Glutamatergic neuron (in vitro differentiated cells): ENCODE data around the gene FAM118A. TPM values are rescaled to one million over a fixed set of nuclear protein-coding genes. Genes with fewer than 3 reads are reported as not detected.

Experiments
- DNase-seq: peaks from one replicate; pipeline ENCODE4 v3.0.0; 2022
- H3K27ac Mint-ChIP-seq: one replicate; pipeline ENCODE4 v1.8.0; 2020; ENCODE audit warnings: mild to moderate bottlenecking, mixed read lengths, inconsistent platforms; ENCODE audit not compliant: unreplicated experiment
- H3K27me3 Mint-ChIP-seq: one replicate; pipeline ENCODE4 v1.8.0; 2020; ENCODE audit warnings: mild to moderate bottlenecking, moderate library complexity, mixed read lengths, inconsistent platforms; ENCODE audit not compliant: unreplicated experiment
- H3K36me3 Mint-ChIP-seq: one replicate; pipeline ENCODE4 v1.8.0; 2020; ENCODE audit warnings: mild to moderate bottlenecking, mixed read lengths, inconsistent platforms; ENCODE audit not compliant: unreplicated experiment
- H3K4me1 Mint-ChIP-seq: one replicate; pipeline ENCODE4 v1.8.0; 2020; ENCODE audit warnings: mild to moderate bottlenecking, low read depth, mixed read lengths, inconsistent platforms; ENCODE audit not compliant: unreplicated experiment
- H3K4me3 Mint-ChIP-seq: one replicate; pipeline ENCODE4 v1.8.0; 2020; ENCODE audit warnings: mild to moderate bottlenecking, mixed read lengths, inconsistent platforms; ENCODE audit not compliant: unreplicated experiment
- H3K9me3 Mint-ChIP-seq: one replicate; pipeline ENCODE4 v1.8.0; 2020; ENCODE audit warnings: mild to moderate bottlenecking, moderate library complexity, mixed read lengths, inconsistent platforms; ENCODE audit not compliant: unreplicated experiment
- CTCF ChIP-seq: fragments of 200-600 bp; sonication (generic); IDR thresholded peaks from one replicate; pipeline ENCODE4 v1.5.0; 2021; ENCODE audit not compliant: partially characterized antibody, unreplicated experiment
- total RNA-seq: library from RNA; stranded (reverse); fragmentation: NEBNext Ultra II Directional; extraction: Animal tissue kit (Norgen Biotek cat#: 25700); gene quantifications from one replicate; pipeline ENCODE4 v1.2.1, GENCODE V29; 2021; ENCODE audit not compliant: unreplicated experiment

Gene FAM118A
- total RNA-seq, 1 donor from 2014 or later, result 28.0 TPM

- Mint-ChIP-seq H3K27ac (no peak overlapping the region), H3K4me1 (no peaks in the 10 kb centered on the region), H3K36me3 (peaks cover 4% of the 10 kb centered on the region), H3K9me3 (no peaks in the 10 kb centered on the region), H3K4me3 (no peak overlapping the region), H3K27me3 (peaks cover 10% of the 10 kb centered on the region)
- no peak for TF ChIP-seq CTCF
- no peak for DNase-seq
Measured at GRCh38 chr22:45295492-45295891, 14.2 kb upstream of the FAM118A start.

- no peak for DNase-seq
- Mint-ChIP-seq H3K27ac (no peak overlapping the region), H3K9me3 (no peaks in the 10 kb centered on the region), H3K4me3 (no peak overlapping the region), H3K4me1 (no peaks in the 10 kb centered on the region), H3K36me3 (peaks cover 4% of the 10 kb centered on the region), H3K27me3 (peaks cover 10% of the 10 kb centered on the region)
- TF ChIP-seq CTCF, result no peak
Measured at GRCh38 chr22:45296628-45297297, 13.0 kb upstream of the FAM118A start.

- H3K9me3 Mint-ChIP-seq, result no peaks in the 10 kb centered on the region
- H3K4me3 Mint-ChIP-seq, result no peak overlapping the region
- no peaks in the 10 kb centered on the region for H3K4me1 Mint-ChIP-seq
- peaks cover 6% of the 10 kb centered on the region for H3K27me3 Mint-ChIP-seq
- no peak for DNase-seq
- no peaks in the 10 kb centered on the region for H3K36me3 Mint-ChIP-seq
- TF ChIP-seq CTCF, result no peak
- H3K27ac Mint-ChIP-seq, result no peak overlapping the region
Measured at GRCh38 chr22:45298934-45299505, 10.7 kb upstream of the FAM118A start.

GRCh38 chr22:45302751-45303150 lies 7.0 kb upstream of the FAM118A start:
- Mint-ChIP-seq H3K4me1 (no peaks in the 10 kb centered on the region), H3K36me3 (no peaks in the 10 kb centered on the region), H3K27me3 (peaks cover 2% of the 10 kb centered on the region), H3K4me3 (no peak overlapping the region), H3K27ac (no peak overlapping the region), H3K9me3 (peaks cover 4% of the 10 kb centered on the region)
- TF ChIP-seq CTCF, result no peak
- no peak for DNase-seq

GRCh38 chr22:45303181-45303580 lies 6.6 kb upstream of the FAM118A start:
- H3K27ac Mint-ChIP-seq, result no peak overlapping the region
- no peak for TF ChIP-seq CTCF

More at GRCh38 chr22:45303181-45303580, 6.6 kb upstream of the FAM118A start:
- H3K4me1 Mint-ChIP-seq, result no peaks in the 10 kb centered on the region
- H3K9me3 Mint-ChIP-seq, result peaks cover 4% of the 10 kb centered on the region
- DNase-seq, result no peak
- no peaks in the 10 kb centered on the region for H3K36me3 Mint-ChIP-seq
- H3K27me3 Mint-ChIP-seq, result peaks cover 2% of the 10 kb centered on the region
- no peak overlapping the region for H3K4me3 Mint-ChIP-seq
